ENCODE data around the gene HGS. TPM values are rescaled to one million over a fixed set of nuclear protein-coding genes. Genes with fewer than 3 reads are reported as not detected.
A peak's percentile ranks its signal among the peaks of the same experiment; 100 is the strongest.

Gene HGS
- total RNA-seq, 2 donors from 2014 or later = 118 to 130 TPM

GRCh38 chr17:81711814-81712467 is 28.1 kb downstream of the HGS start, which contains the start of gene SLC25A10:
TSS of gene SLC25A10 (plus strand) at chr17:81712284. CDS start at chr17:81712427, 143 bp downstream.
- Mint-ChIP-seq H3K27me3 (no peaks in the 10 kb centered on the region), H3K4me1 (no peaks in the 10 kb centered on the region), H3K4me3 (peak within 1 kb of the TSS; percentile 90), H3K9me3 (no peaks in the 10 kb centered on the region), H3K27ac (peak within 1 kb of the TSS; percentile 84), H3K36me3 (ENCODE audit: low read depth) (peaks cover 2% of the 10 kb centered on the region)
- ATAC-seq (replicated peaks) = peak; percentile 93

DNA sequence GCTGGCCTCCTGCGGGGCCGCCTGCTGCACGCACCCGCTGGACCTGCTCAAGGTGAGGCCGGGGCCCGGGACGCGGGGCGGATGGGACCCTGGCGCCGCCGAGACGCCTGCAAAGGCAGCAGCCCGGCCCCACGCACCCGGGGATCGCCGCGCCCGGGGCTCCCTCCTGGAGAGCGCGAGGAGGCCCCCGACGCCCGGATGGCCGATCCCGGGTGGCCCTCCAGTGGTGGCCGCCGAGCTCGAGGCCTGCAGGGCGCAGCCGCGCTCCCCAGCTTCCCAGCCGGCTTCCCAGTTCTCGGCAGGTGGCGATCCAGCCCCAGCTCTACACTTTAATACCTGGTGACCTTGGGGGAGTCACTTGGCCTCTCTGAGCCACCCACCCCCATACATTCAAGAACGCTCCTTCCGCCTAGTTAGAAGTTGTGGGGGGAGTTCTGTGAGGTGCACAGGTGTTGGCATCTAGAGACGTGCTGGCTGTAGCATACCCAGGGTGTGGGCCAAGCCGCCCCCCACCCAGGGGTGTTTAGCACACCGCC is 28.7 kb downstream of the HGS start:
- Mint-ChIP-seq H3K27me3 (no peaks in the 10 kb centered on the region), H3K27ac (peak overlapping the region; percentile 84), H3K36me3 (ENCODE audit: low read depth) (no peaks in the 10 kb centered on the region), H3K9me3 (no peaks in the 10 kb centered on the region), H3K4me3 (peak overlapping the region; percentile 90), H3K4me1 (no peaks in the 10 kb centered on the region)
- ATAC-seq (replicated peaks) = peak; percentile 26

DNA sequence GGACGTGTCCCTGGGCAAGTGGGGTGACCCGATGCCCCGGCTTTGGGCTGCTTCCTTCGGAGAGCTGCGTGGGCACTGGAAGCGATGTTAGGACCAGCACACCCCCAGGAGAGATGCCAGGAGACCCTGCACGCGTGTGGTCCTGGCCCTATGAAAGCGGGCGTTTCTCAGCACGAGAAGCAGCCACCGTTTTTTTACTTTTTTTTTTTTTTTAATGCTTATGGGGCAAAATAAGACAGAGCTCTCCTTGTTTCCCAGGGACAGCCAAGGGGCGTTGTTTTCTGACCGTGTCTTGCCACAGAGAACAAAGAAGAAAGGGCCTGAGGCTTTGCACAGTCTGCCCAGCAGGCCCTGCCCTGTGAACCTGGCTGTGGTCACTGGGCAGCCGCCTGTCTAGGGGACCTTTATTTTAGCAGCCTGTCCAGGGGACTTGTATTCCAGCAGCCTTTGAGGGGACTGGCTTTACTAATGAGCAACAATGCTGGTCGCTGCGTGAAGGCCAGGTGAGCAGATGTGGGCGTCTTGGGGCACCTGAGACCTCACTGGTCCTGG is 29.3 kb downstream of the HGS start:
- no peaks in the 10 kb centered on the region for H3K36me3 Mint-ChIP-seq (ENCODE audit: low read depth)
- ATAC-seq (replicated peaks) = no peak
- no peaks in the 10 kb centered on the region for H3K27me3 Mint-ChIP-seq
- H3K9me3 Mint-ChIP-seq = no peaks in the 10 kb centered on the region
- no peaks in the 10 kb centered on the region for H3K4me1 Mint-ChIP-seq
- H3K4me3 Mint-ChIP-seq = peak overlapping the region; percentile 90
- H3K27ac Mint-ChIP-seq = peak overlapping the region; percentile 84

DNA sequence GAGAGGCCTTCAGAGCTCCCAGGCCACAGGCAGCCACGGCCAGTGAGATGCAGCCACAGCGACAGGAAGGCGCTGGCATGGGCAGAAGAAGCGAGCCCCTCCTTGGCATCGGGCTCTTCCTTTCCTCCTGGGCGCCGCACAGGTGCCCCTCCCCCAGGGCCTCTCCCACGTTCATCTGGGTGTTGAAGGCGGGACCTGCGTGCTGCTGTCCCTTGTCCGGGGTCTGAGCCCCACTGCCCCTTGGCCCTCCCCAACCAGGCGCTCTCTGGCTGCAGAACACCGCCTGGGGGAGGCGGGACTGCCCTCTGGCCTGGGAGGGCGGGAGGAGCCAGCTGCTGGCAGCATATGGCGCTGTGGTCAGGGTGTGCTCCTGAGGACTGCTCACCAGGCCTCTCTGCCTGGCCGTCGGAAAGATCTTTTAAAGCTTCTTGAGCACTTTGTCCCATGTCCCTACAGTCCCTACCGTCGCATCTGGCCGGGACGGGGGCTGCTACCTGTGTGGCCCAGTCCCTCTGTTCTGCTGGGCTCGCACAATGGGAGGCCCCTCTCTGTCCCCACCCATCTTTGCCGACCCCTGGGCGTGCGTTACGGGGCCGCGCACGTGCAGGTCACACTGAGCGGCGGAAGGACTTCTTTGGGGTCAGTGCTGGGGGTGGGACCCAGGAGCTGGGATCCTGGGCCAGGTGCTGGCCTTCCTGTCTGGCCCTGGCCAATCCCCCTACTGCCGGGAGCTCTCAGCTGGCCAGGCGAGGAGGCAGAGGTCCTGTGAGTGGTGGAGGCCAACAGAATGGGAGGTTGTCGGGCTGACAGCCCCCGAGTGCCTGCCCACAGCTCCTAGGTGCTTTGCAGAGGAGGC is 30.0 kb downstream of the HGS start:
- Mint-ChIP-seq H3K27ac (no peak overlapping the region), H3K4me1 (no peaks in the 10 kb centered on the region), H3K36me3 (ENCODE audit: low read depth) (no peaks in the 10 kb centered on the region), H3K9me3 (no peaks in the 10 kb centered on the region), H3K4me3 (peak overlapping the region; percentile 90), H3K27me3 (no peaks in the 10 kb centered on the region)
- no peak for ATAC-seq (replicated peaks)

GRCh38 chr17:81714412-81715106 is 30.7 kb downstream of the HGS start:
- Mint-ChIP-seq H3K4me3 (no peak overlapping the region), H3K27ac (no peak overlapping the region), H3K27me3 (no peaks in the 10 kb centered on the region), H3K36me3 (ENCODE audit: low read depth) (no peaks in the 10 kb centered on the region), H3K4me1 (no peaks in the 10 kb centered on the region), H3K9me3 (no peaks in the 10 kb centered on the region)
- ATAC-seq (replicated peaks) = no peak

DNA sequence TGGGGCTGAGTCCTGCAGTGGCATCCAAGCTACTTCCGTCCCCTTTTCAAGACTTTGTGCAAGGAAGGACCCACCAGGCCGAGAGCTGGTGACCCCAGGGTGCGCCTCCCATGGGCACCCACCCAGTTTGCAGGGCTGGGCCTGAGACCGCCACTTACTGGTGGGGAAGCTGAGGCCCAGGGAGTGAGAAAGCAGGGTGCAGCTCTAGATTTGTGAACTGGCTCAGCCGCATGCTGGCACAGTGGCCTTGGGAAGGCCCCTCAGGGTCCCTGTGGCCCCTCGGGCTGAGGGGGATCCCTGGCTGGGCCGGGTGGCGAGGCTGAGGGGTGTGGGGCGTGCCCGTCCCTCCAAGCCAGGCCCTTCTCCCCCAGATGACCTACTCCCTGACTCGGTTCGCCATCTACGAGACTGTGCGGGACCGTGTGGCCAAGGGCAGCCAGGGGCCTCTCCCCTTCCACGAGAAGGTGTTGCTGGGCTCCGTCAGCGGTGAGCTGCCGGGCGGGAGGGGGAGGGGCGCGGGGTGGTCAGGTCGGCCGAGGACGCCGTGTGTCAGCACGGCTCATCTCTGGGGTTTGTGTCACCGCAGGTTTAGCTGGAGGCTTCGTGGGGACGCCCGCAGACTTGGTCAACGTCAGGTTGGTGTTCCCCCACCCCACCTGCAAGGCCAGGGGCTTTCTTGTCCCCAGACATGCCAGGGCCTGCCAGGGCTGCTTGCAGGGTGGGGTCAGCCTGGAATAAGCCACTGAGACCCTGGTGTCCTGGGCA is 31.5 kb downstream of the HGS start:
- no peaks in the 10 kb centered on the region for H3K27me3 Mint-ChIP-seq
- H3K4me3 Mint-ChIP-seq = no peak overlapping the region
- no peaks in the 10 kb centered on the region for H3K9me3 Mint-ChIP-seq
- H3K27ac Mint-ChIP-seq = no peak overlapping the region
- H3K4me1 Mint-ChIP-seq = no peaks in the 10 kb centered on the region
- H3K36me3 Mint-ChIP-seq (ENCODE audit: low read depth) = no peaks in the 10 kb centered on the region
- ATAC-seq (replicated peaks) = no peak

DNA sequence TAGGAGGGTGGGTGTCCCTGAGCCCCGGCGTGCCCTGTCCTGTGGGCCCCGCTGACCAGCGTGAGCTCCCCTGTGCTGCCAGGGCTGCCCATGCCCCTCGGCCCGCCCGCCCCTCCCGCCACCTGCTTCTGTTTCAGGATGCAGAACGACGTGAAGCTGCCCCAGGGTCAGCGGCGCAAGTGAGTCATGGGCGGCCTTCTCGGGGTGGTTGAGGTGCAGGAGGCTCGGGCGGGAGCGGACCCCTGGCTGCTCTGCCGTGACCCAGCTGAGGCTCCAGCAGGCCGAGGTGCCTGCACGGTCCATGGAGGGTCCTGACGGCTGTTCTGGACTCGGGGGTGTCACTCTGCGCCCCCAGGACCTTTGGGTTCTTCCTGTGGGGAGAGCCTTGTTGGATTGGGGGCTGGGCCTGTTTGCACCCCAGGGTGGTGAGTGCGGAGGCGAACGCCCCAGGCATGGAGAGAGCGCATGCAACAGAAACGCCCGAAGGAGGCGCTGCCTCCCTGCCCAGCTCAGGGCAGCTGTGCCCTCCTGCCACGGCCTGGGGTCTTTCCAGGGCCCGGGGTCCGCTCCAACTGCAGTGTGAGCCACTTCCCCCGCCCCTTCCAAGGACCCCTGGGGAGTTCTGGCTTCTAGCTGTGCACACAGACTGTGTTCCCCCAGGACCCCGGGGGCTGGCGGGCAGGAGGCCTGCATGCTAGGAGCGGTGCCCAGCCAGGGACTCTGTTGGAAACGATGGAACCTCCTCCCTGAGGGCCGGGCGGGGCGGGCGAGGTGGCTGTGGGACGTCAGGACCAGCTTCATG is 32.3 kb downstream of the HGS start:
- Mint-ChIP-seq H3K36me3 (ENCODE audit: low read depth) (no peaks in the 10 kb centered on the region), H3K4me1 (no peaks in the 10 kb centered on the region), H3K9me3 (no peaks in the 10 kb centered on the region), H3K27ac (no peak overlapping the region), H3K4me3 (no peak overlapping the region), H3K27me3 (no peaks in the 10 kb centered on the region)
- ATAC-seq (replicated peaks) = no peak

- Mint-ChIP-seq H3K27me3 (no peaks in the 10 kb centered on the region), H3K4me3 (no peak overlapping the region), H3K9me3 (no peaks in the 10 kb centered on the region), H3K4me1 (no peaks in the 10 kb centered on the region), H3K36me3 (ENCODE audit: low read depth) (no peaks in the 10 kb centered on the region), H3K27ac (no peak overlapping the region)
- ATAC-seq (replicated peaks) = no peak
Observed at GRCh38 chr17:81716674-81716996, 32.8 kb downstream of the HGS start.

DNA sequence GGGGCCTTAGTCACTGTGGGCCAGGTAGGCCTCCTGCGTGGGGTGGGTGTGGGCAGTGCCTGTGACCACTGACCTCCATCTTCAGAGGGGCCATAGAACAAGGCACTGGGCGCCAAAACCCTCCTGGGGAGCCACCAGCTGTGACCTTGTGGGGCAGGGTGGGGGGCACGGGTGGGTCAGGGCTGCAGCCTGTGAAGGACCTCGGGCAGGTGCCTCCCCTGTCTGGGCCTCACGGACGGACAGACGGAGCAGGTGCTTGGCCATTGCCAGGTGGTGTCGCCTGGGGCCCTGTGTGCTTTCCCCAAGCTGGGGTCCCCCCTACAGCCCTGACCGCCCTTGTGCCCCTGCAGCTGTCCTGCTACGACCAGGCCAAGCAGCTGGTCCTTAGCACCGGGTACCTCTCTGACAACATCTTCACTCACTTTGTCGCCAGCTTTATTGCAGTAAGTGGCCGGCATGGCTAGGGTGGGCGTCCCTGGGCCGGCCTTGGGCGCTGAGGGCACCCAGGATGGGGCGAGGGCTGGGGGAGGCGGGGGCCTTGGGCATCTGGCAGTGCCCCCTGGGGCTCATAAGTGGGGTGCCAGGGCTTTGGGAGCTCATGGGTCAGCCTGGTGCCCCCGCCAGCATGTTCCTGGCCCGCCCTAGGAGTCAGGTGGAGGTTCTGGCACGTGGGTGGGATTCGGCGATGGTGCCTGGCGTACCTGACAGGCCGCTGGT is 33.4 kb downstream of the HGS start:
- ATAC-seq (replicated peaks) = no peak
- Mint-ChIP-seq H3K9me3 (no peaks in the 10 kb centered on the region), H3K27ac (no peak overlapping the region), H3K4me1 (no peaks in the 10 kb centered on the region), H3K4me3 (no peak overlapping the region), H3K36me3 (ENCODE audit: low read depth) (no peaks in the 10 kb centered on the region), H3K27me3 (no peaks in the 10 kb centered on the region)

- ATAC-seq (replicated peaks) = no peak
- H3K4me3 Mint-ChIP-seq = no peak overlapping the region
- no peaks in the 10 kb centered on the region for H3K4me1 Mint-ChIP-seq
- no peaks in the 10 kb centered on the region for H3K36me3 Mint-ChIP-seq (ENCODE audit: low read depth)
- H3K9me3 Mint-ChIP-seq = no peaks in the 10 kb centered on the region
- no peak overlapping the region for H3K27ac Mint-ChIP-seq
- H3K27me3 Mint-ChIP-seq = no peaks in the 10 kb centered on the region
Observed at GRCh38 chr17:81717766-81718089, 33.9 kb downstream of the HGS start.

DNA sequence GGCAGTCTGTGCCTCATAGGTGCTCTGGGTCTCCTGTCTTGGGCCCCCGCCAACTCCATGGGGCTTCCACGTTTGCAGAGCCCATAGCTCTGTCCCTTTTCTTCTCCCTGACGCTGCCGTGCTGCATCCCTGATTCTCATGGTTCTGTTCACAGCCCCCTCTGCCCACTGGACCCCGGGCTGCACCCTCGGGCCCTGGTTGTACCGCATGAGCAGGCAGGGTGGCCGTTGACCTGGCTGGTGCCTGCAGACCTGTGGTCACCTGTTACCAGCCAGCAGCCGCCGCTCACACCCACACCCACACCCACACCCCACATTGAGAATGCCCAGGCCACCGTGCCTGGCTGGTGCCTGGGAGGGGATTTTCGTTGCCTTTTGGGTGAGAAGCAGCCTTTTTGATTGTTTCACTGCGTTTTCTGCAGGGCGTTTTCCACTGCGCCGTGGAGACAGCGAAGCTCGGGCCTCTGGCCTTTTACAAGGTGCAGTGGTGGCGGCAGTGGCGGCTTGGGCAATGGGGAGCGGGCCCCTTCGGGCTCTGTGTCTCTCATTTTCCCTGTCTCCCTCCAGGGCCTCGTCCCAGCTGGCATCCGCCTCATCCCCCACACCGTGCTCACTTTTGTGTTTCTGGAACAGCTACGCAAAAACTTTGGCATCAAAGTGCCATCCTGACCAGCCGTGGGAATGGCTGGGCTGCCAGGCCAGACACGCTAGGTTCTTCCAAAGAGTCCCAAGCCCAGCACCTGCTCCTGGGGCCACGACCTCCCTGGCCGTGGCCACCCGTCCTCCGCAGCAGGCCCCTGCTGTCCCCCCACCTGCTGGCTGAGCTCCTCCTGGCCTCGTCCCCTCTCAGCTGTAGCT is 35.8 kb downstream of the HGS start:
- Mint-ChIP-seq H3K27me3 (peaks cover 4% of the 10 kb centered on the region), H3K4me3 (no peak overlapping the region), H3K27ac (no peak overlapping the region), H3K9me3 (no peaks in the 10 kb centered on the region), H3K4me1 (no peaks in the 10 kb centered on the region), H3K36me3 (ENCODE audit: low read depth) (no peaks in the 10 kb centered on the region)
- ATAC-seq (replicated peaks) = no peak

DNA sequence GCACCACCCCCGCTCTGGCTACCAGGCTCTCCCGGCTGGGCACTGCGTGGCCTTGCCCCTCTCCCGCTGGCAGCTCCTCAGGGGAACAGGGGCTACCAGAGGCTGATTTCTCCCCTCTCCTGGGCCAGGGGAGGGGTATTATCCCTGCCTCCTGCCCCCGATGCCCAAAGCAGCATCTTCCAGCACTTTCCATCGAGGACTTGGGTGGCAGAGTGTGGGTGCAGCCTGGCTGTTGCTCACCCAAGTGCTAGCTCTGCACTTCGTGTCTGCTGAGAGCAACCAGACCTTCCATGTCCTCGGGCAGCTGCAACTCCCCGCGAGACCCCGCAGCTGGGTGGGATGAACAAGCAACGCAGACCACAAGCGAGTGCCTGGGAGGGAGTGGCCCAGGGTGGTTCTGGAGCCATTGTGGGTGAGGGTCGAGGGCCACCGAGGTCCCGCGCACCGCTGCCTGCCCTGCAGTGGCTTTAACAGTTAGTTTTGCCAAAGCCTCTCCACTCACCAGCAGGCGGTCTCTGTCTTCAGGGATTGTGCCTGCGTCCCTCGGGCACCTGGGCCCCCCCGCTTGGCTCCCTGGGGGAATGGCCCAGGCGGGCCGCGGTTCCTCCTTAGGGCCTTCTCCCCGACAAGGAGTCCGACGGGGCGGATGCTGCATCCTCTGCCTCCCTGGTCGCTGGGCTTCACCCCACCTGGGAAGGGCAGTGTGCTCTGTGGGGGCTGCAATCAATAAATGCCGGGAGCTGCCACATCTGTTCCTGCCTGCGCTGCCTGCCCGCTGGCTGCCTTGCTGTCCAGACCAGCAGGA is 36.7 kb downstream of the HGS start:
- no peak for ATAC-seq (replicated peaks)
- Mint-ChIP-seq H3K4me3 (no peak overlapping the region), H3K36me3 (ENCODE audit: low read depth) (no peaks in the 10 kb centered on the region), H3K9me3 (no peaks in the 10 kb centered on the region), H3K27ac (no peak overlapping the region), H3K27me3 (peaks cover 4% of the 10 kb centered on the region), H3K4me1 (no peaks in the 10 kb centered on the region)

All from activated T-helper 17 cell treated with anti-CD3 and anti-CD28 coated beads, Interleukin-2, amount 50 U/mL, for 72 hours (primary cell).